A673 (cell line): ENCODE results near the gene ZCWPW2.

ENCODE experiments used
- EZH2 ChIP-seq: fragments of 200-600 bp; sonication (generic); IDR thresholded peaks from 2 replicates; pipeline ENCODE4 v1.6.1; 2017; ENCODE audit warnings: borderline replicate concordance, low read depth, mild to moderate bottlenecking, mixed read lengths, antibody characterized with exemption, low read length; ENCODE audit not compliant: poor library complexity, severe bottlenecking
- TF ChIP-seq, protein P1 (sequence below): fragments of 300-800, 200-600 bp; sonication (generic); conservative IDR thresholded peaks from 2 replicates; pipeline ENCODE4 v1.5.1; 2017; ENCODE audit warnings: low read depth, mild to moderate bottlenecking, antibody characterized with exemption, low read length, moderate library complexity, mixed read lengths

- TF ChIP-seq, protein P1, sequence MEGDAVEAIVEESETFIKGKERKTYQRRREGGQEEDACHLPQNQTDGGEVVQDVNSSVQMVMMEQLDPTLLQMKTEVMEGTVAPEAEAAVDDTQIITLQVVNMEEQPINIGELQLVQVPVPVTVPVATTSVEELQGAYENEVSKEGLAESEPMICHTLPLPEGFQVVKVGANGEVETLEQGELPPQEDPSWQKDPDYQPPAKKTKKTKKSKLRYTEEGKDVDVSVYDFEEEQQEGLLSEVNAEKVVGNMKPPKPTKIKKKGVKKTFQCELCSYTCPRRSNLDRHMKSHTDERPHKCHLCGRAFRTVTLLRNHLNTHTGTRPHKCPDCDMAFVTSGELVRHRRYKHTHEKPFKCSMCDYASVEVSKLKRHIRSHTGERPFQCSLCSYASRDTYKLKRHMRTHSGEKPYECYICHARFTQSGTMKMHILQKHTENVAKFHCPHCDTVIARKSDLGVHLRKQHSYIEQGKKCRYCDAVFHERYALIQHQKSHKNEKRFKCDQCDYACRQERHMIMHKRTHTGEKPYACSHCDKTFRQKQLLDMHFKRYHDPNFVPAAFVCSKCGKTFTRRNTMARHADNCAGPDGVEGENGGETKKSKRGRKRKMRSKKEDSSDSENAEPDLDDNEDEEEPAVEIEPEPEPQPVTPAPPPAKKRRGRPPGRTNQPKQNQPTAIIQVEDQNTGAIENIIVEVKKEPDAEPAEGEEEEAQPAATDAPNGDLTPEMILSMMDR: no peak
- no peak for TF ChIP-seq EZH2
These were observed 118.9 kb downstream of the ZCWPW2 start for GRCh38 chr3:28467414-28467813.
